ENCODE data around the gene FBXL14.

Gene FBXL14

GRCh38 chr12:1553987-1554982, 40.1 kb downstream of the FBXL14 start:
- TF ChIP-seq, protein P1, sequence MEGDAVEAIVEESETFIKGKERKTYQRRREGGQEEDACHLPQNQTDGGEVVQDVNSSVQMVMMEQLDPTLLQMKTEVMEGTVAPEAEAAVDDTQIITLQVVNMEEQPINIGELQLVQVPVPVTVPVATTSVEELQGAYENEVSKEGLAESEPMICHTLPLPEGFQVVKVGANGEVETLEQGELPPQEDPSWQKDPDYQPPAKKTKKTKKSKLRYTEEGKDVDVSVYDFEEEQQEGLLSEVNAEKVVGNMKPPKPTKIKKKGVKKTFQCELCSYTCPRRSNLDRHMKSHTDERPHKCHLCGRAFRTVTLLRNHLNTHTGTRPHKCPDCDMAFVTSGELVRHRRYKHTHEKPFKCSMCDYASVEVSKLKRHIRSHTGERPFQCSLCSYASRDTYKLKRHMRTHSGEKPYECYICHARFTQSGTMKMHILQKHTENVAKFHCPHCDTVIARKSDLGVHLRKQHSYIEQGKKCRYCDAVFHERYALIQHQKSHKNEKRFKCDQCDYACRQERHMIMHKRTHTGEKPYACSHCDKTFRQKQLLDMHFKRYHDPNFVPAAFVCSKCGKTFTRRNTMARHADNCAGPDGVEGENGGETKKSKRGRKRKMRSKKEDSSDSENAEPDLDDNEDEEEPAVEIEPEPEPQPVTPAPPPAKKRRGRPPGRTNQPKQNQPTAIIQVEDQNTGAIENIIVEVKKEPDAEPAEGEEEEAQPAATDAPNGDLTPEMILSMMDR (conservative IDR thresholded peaks at IDR 0.05; ENCODE audit: low read depth, low read length) = no peak
- no peak overlapping the region for H3K4me3 ChIP-seq (ENCODE audit: low read length)
- no peak for DNase-seq (ENCODE audit: low read depth)

DNA sequence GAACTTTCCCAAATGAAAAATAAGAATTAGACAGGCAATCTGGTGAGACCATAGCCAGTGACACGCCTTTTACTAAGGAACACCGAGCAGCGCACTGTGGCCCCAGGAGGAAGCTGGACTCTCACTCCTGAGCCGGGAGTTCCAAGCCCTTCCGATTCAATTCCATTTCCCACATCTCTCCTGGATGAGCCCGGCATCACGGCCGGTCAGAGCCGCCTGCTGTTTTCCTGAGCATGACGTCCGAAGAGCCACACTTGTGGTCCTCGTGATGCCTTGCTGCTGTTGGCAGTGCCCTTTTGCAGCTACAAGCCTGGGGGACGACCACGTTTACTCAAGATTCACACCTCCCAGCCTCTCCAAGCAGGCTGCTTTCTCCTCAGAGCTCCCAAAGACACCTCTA, 40.8 kb downstream of the FBXL14 start:
- no peak overlapping the region for H3K4me3 ChIP-seq (ENCODE audit: low read length)
- no peak for DNase-seq (ENCODE audit: low read depth)
- TF ChIP-seq, protein P1 (conservative IDR thresholded peaks at IDR 0.05; ENCODE audit: low read depth, low read length) = no peak

DNA sequence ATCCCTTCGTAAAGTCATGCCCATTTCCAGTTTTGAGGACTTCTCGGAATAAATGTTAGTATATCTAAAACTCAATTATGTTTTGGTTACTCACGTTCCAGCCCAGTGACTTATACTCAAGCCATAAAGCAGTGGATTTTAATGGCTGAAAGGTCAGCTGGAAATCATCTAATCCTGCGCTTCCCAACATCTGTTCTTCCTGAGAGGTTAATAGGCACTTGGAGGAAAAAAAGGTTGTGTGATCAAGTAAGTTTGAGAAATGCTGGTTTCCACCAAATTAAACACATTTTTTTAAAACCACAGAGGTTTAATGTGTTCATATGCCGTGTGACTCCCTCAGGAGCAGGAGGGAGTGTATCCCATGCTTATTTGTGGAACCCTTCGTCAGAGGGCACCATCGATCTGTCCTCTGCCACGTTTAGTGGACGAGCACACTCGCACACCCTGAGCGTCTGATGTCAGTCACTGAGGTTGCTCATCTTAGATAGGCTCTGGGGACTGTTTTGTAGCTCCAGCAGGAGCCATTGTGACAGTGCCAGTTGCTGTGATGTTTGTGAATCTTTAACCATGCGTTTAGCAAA, 41.4 kb downstream of the FBXL14 start:
- TF ChIP-seq, protein P1 (conservative IDR thresholded peaks at IDR 0.05; ENCODE audit: low read depth, low read length) = no peak
- no peak for DNase-seq (ENCODE audit: low read depth)
- H3K4me3 ChIP-seq (ENCODE audit: low read length) = no peak overlapping the region

GRCh38 chr12:1552171-1552570, 42.2 kb downstream of the FBXL14 start:
- no peak overlapping the region for H3K4me3 ChIP-seq (ENCODE audit: low read length)
- no peak for DNase-seq (ENCODE audit: low read depth)
- TF ChIP-seq, protein P1 (conservative IDR thresholded peaks at IDR 0.05; ENCODE audit: low read depth, low read length) = no peak

DNA sequence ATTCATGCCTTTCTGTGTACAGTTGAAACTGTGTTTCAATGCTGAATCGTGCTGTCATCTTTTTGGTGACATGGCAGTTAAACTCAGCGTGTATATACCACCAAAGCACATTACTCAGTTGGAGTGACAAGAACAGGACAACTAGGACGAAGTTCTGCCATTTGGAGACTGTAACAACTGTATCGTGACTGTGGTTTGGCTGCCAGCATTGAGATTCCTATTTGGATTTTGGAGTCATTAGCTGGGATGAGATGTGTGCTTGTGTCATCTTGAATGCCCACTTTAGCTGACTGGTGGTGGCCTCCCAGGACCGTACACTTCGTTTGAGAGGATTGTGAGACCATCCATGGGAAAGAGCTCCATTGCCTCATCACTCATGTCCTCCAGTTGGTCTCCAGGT, 42.9 kb downstream of the FBXL14 start:
- TF ChIP-seq, protein P1 (conservative IDR thresholded peaks at IDR 0.05; ENCODE audit: low read depth, low read length) = no peak
- DNase-seq (ENCODE audit: low read depth) = no peak
- H3K4me3 ChIP-seq (ENCODE audit: low read length) = no peak overlapping the region

GRCh38 chr12:1546931-1547640, 47.3 kb downstream of the FBXL14 start:
- no peak overlapping the region for H3K4me3 ChIP-seq (ENCODE audit: low read length)
- DNase-seq (ENCODE audit: low read depth) = no peak
- TF ChIP-seq, protein P1 (conservative IDR thresholded peaks at IDR 0.05; ENCODE audit: low read depth, low read length) = no peak
